Activated naive CD4-positive, alpha-beta T cell treated with anti-CD3 and anti-CD28 coated beads for 36 hours (primary cell): ENCODE measurements around the gene PSMC1. TPM values are rescaled to one million over a fixed set of nuclear protein-coding genes. Genes with fewer than 3 reads are reported as not detected.
A peak's percentile ranks its signal among the peaks of the same experiment; 100 is the strongest.

Experiments
- CTCF ChIA-PET: fragments of 350-600 bp; sonication (Branson Sonifier 250); formaldehyde crosslinking; loops from one replicate; lab custom pipeline; 2021; ENCODE audit warnings: antibody characterized with exemption; lab: Charles Lee
- DNase-seq: peaks from one replicate; pipeline ENCODE4 v3.0.0-alpha.2; 2020
- H3K27ac Mint-ChIP-seq: one replicate; pipeline ENCODE4 v1.8.0; 2021; ENCODE audit warnings: mild to moderate bottlenecking, mixed read lengths
- H3K27me3 Mint-ChIP-seq: one replicate; pipeline ENCODE4 v1.8.0; 2021; ENCODE audit warnings: low read depth, mixed read lengths
- H3K36me3 Mint-ChIP-seq: one replicate; pipeline ENCODE4 v1.8.0; 2021; ENCODE audit warnings: low read depth, mixed read lengths
- H3K4me1 Mint-ChIP-seq: one replicate; pipeline ENCODE4 v1.8.0; 2021; ENCODE audit warnings: low read depth, mixed read lengths
- H3K4me3 Mint-ChIP-seq: one replicate; pipeline ENCODE4 v1.8.0; 2021; ENCODE audit warnings: mild to moderate bottlenecking, moderate library complexity, mixed read lengths
- H3K9me3 Mint-ChIP-seq: one replicate; pipeline ENCODE4 v1.8.0; 2021; ENCODE audit warnings: mixed read lengths
- intact Hi-C: fragments of 100-400 bp; cut with micrococcal nuclease; formaldehyde crosslinking; loops from one replicate; pipeline ENCODE4 v1.15.1; 2023
- total RNA-seq, 2 experiments: library from RNA; stranded (reverse); gene quantifications; one replicate each; pipeline ENCODE4 v1.2.3, GENCODE V29; 2021

PSMC1 gene
- total RNA-seq, 2 experiments from 2014 or later, result 102 to 105 TPM

GRCh38 chr14:90263748-90264449 is 7.5 kb downstream of the PSMC1 start:
- H3K27me3 Mint-ChIP-seq, result no peaks in the 10 kb centered on the region
- DNase-seq, result no peak
- intact Hi-C loops, result no loop called here
- peak overlapping the region; percentile 3 for H3K27ac Mint-ChIP-seq
- H3K4me3 Mint-ChIP-seq, result no peak overlapping the region
- CTCF ChIA-PET, result interaction anchor here (0.9 to 1.3 kb wide), 2 partner anchors 28 to 290 kb away, joined by 3 read pairs; no protein-coding TSS in a partner anchor
- no peaks in the 10 kb centered on the region for H3K9me3 Mint-ChIP-seq
- H3K4me1 Mint-ChIP-seq, result peaks cover 5% of the 10 kb centered on the region
- peaks cover 43% of the 10 kb centered on the region for H3K36me3 Mint-ChIP-seq

GRCh38 chr14:90266441-90267154 is 10.2 kb downstream of the PSMC1 start:
- no peaks in the 10 kb centered on the region for H3K4me1 Mint-ChIP-seq
- CTCF ChIA-PET, result interaction anchor here (0.7 to 0.9 kb wide), 2 partner anchors 9 to 32 kb away, joined by 3 to 4 read pairs; no protein-coding TSS in a partner anchor
- no peaks in the 10 kb centered on the region for H3K27me3 Mint-ChIP-seq
- no peaks in the 10 kb centered on the region for H3K9me3 Mint-ChIP-seq
- no peak overlapping the region for H3K27ac Mint-ChIP-seq
- H3K4me3 Mint-ChIP-seq, result no peak overlapping the region
- no peak for DNase-seq
- H3K36me3 Mint-ChIP-seq, result peaks cover 41% of the 10 kb centered on the region
- intact Hi-C loops, result no loop called here

- H3K36me3 Mint-ChIP-seq, result peaks cover 47% of the 10 kb centered on the region
These were observed 12.1 kb downstream of the PSMC1 start for GRCh38 chr14:90268420-90268819.

GRCh38 chr14:90272523-90272922 is 16.2 kb downstream of the PSMC1 start:
- DNase-seq, result no peak
- peaks cover 37% of the 10 kb centered on the region for H3K36me3 Mint-ChIP-seq
- intact Hi-C loops, result no loop called here
- no peaks in the 10 kb centered on the region for H3K27me3 Mint-ChIP-seq
- no peak overlapping the region for H3K27ac Mint-ChIP-seq
- no peak overlapping the region for H3K4me3 Mint-ChIP-seq
- H3K9me3 Mint-ChIP-seq, result no peaks in the 10 kb centered on the region
- peaks cover 19% of the 10 kb centered on the region for H3K4me1 Mint-ChIP-seq
- CTCF ChIA-PET, result interaction anchor here (0.6 kb wide), 1 partner anchor 994 kb away, joined by 3 read pairs; no protein-coding TSS in a partner anchor

More at GRCh38 chr14:90268420-90268819, 12.1 kb downstream of the PSMC1 start:
- Mint-ChIP-seq H3K27ac (no peak overlapping the region), H3K4me3 (no peak overlapping the region), H3K27me3 (no peaks in the 10 kb centered on the region), H3K4me1 (no peaks in the 10 kb centered on the region), H3K9me3 (no peaks in the 10 kb centered on the region)
- CTCF ChIA-PET, result interaction anchor here (0.7 kb wide), 1 partner anchor 21 kb away, joined by 3 read pairs; no protein-coding TSS in a partner anchor
- DNase-seq, result no peak
- intact Hi-C loops, result no loop called here

GRCh38 chr14:90273532-90273931 is 17.2 kb downstream of the PSMC1 start:
- CTCF ChIA-PET, result interaction anchor here (1.2 kb wide), 1 partner anchor 8 kb away, joined by 3 read pairs; no protein-coding TSS in a partner anchor
- DNase-seq, result no peak
- Mint-ChIP-seq H3K27ac (peak overlapping the region; percentile 71), H3K27me3 (no peaks in the 10 kb centered on the region), H3K36me3 (peaks cover 32% of the 10 kb centered on the region), H3K9me3 (no peaks in the 10 kb centered on the region), H3K4me3 (no peak overlapping the region), H3K4me1 (peaks cover 19% of the 10 kb centered on the region)
- intact Hi-C loops, result no loop called here

- Mint-ChIP-seq H3K9me3 (no peaks in the 10 kb centered on the region), H3K27ac (peak overlapping the region; percentile 71), H3K27me3 (no peaks in the 10 kb centered on the region), H3K4me3 (no peak overlapping the region), H3K4me1 (peaks cover 19% of the 10 kb centered on the region), H3K36me3 (peaks cover 31% of the 10 kb centered on the region)
- intact Hi-C loops, result no loop called here
- CTCF ChIA-PET, result interaction anchor here (1.2 kb wide), 1 partner anchor 9 kb away, joined by 3 read pairs; no protein-coding TSS in a partner anchor
- no peak for DNase-seq
These were observed 17.7 kb downstream of the PSMC1 start for GRCh38 chr14:90274019-90274418.

GRCh38 chr14:90274808-90275457 is 18.6 kb downstream of the PSMC1 start:
- H3K9me3 Mint-ChIP-seq, result no peaks in the 10 kb centered on the region
- no peak overlapping the region for H3K4me3 Mint-ChIP-seq
- peak; percentile 54 for DNase-seq
- H3K36me3 Mint-ChIP-seq, result peaks cover 25% of the 10 kb centered on the region
- H3K4me1 Mint-ChIP-seq, result peaks cover 19% of the 10 kb centered on the region
- peak overlapping the region; percentile 89 for H3K27ac Mint-ChIP-seq
- no peaks in the 10 kb centered on the region for H3K27me3 Mint-ChIP-seq
- CTCF ChIA-PET, result interaction anchor here (0.7 to 0.8 kb wide), 2 partner anchors 9 to 237 kb away, joined by 3 to 4 read pairs; no protein-coding TSS in a partner anchor
- intact Hi-C loops, result loop anchor here (1.0 kb wide), 1 partner anchor 19 kb away; the partner anchor contains the start of gene PSMC1

- CTCF ChIA-PET, result interaction anchor here (0.7 to 0.8 kb wide), 2 partner anchors 9 to 236 kb away, joined by 3 to 4 read pairs; no protein-coding TSS in a partner anchor
- H3K36me3 Mint-ChIP-seq, result peaks cover 20% of the 10 kb centered on the region
- H3K27ac Mint-ChIP-seq, result peak overlapping the region; percentile 89
- no peak overlapping the region for H3K4me3 Mint-ChIP-seq
- DNase-seq, result no peak
- H3K4me1 Mint-ChIP-seq, result peaks cover 19% of the 10 kb centered on the region
- no peaks in the 10 kb centered on the region for H3K27me3 Mint-ChIP-seq
- H3K9me3 Mint-ChIP-seq, result no peaks in the 10 kb centered on the region
- intact Hi-C loops, result loop anchor here (1.0 kb wide), 1 partner anchor 19 kb away; the partner anchor contains the start of gene PSMC1
These were observed 19.1 kb downstream of the PSMC1 start for GRCh38 chr14:90275458-90275814.

- Mint-ChIP-seq H3K27me3 (no peaks in the 10 kb centered on the region), H3K4me1 (peaks cover 19% of the 10 kb centered on the region), H3K36me3 (peaks cover 20% of the 10 kb centered on the region), H3K4me3 (no peak overlapping the region), H3K9me3 (no peaks in the 10 kb centered on the region), H3K27ac (peak overlapping the region; percentile 89)
- DNase-seq, result peak; percentile 37
- intact Hi-C loops, result loop anchor here (1.0 kb wide), 1 partner anchor 20 kb away; the partner anchor contains the start of gene PSMC1
- CTCF ChIA-PET, result interaction anchor here (0.7 to 0.8 kb wide), 2 partner anchors 10 to 236 kb away, joined by 3 to 4 read pairs; no protein-coding TSS in a partner anchor
These were observed 19.5 kb downstream of the PSMC1 start for GRCh38 chr14:90275820-90276219.

- peaks cover 17% of the 10 kb centered on the region for H3K36me3 Mint-ChIP-seq
- CTCF ChIA-PET, result interaction anchor here (0.6 kb wide), 1 partner anchor 19 kb away, joined by 3 read pairs; no protein-coding TSS in a partner anchor
- H3K4me1 Mint-ChIP-seq, result peaks cover 19% of the 10 kb centered on the region
- DNase-seq, result peak; percentile 28
- H3K27ac Mint-ChIP-seq, result no peak overlapping the region
- intact Hi-C loops, result no loop called here
- H3K9me3 Mint-ChIP-seq, result no peaks in the 10 kb centered on the region
- H3K27me3 Mint-ChIP-seq, result no peaks in the 10 kb centered on the region
- H3K4me3 Mint-ChIP-seq, result no peak overlapping the region
These were observed 20.5 kb downstream of the PSMC1 start for GRCh38 chr14:90276646-90277367.

GRCh38 chr14:90277581-90278198 is 21.3 kb downstream of the PSMC1 start:
- intact Hi-C loops, result no loop called here
- H3K27ac Mint-ChIP-seq, result no peak overlapping the region
- no peaks in the 10 kb centered on the region for H3K9me3 Mint-ChIP-seq
- H3K4me3 Mint-ChIP-seq, result no peak overlapping the region
- H3K36me3 Mint-ChIP-seq, result peaks cover 15% of the 10 kb centered on the region
- CTCF ChIA-PET, result interaction anchor here (0.6 to 1.0 kb wide), 2 partner anchors 12 to 20 kb away, joined by 3 read pairs; no protein-coding TSS in a partner anchor
- no peaks in the 10 kb centered on the region for H3K27me3 Mint-ChIP-seq
- no peak for DNase-seq
- H3K4me1 Mint-ChIP-seq, result peaks cover 19% of the 10 kb centered on the region
